ENCODE results near the gene PGGHG.
A peak's percentile ranks its signal among the peaks of the same experiment; 100 is the strongest.

Gene PGGHG

DNA sequence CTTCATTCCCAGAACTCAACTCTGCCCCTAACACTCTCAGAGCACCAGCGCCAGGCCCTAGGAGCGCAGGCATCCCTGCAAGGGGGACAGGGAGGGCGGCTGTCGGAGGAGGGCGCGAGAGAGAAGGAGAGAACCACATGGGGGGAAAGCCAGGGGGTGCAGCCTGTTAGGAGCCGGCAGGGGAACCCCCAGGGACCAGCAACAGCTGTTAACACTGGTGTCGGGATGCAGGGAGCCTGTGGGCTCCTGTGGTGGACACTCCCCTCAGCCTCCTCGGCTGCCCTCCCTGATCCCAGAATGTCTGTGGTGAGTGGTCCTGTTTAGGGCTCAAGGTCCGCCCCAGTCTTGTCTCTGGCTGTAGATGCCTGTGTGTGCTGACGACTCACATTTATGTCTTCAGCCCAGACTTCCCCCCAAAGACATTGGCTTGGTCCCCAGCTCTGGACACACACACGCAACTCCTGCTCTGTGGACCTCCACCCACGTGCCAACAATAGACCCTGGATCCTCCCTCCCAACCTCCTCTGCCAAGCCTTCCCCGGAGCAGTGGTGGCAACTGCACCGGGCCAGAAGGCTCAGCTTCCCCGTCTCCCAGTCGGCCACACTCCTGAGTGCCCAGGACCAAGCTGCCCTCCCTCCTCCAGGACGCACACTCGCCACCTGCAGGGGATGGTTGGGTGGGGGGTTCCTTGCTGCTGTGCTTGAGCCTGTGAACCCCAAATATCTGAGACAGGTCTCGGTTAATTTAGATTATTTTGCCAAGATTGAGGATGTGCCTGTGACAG, 11.2 kb downstream of the PGGHG start:
- H3K36me3 ChIP-seq (ENCODE audit: low read depth) = no peaks in the 10 kb centered on the region
- DNase-seq (ENCODE audit: low spot score) = peak; percentile 38
- H3K4me1 ChIP-seq (ENCODE audit: insufficient read depth, poor library complexity, severe bottlenecking) = no peaks in the 10 kb centered on the region
- H3K27ac ChIP-seq (ENCODE audit: poor library complexity, severe bottlenecking) = no peak overlapping the region
- no peak overlapping the region for H3K4me3 ChIP-seq (ENCODE audit: severe bottlenecking)
- ATAC-seq (ENCODE audit: low read depth) = peak; percentile 23; the same call in 2 of the 3 replicates
- TF ChIP-seq, protein P1, sequence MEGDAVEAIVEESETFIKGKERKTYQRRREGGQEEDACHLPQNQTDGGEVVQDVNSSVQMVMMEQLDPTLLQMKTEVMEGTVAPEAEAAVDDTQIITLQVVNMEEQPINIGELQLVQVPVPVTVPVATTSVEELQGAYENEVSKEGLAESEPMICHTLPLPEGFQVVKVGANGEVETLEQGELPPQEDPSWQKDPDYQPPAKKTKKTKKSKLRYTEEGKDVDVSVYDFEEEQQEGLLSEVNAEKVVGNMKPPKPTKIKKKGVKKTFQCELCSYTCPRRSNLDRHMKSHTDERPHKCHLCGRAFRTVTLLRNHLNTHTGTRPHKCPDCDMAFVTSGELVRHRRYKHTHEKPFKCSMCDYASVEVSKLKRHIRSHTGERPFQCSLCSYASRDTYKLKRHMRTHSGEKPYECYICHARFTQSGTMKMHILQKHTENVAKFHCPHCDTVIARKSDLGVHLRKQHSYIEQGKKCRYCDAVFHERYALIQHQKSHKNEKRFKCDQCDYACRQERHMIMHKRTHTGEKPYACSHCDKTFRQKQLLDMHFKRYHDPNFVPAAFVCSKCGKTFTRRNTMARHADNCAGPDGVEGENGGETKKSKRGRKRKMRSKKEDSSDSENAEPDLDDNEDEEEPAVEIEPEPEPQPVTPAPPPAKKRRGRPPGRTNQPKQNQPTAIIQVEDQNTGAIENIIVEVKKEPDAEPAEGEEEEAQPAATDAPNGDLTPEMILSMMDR (IDR thresholded peaks at IDR 0.05; ENCODE audit: poor library complexity, severe bottlenecking) = no peak
- peaks cover 7% of the 10 kb centered on the region for H3K27me3 ChIP-seq (ENCODE audit: insufficient read depth, poor library complexity, severe bottlenecking)
- H3K9me3 ChIP-seq (ENCODE audit: severe bottlenecking) = no peaks in the 10 kb centered on the region

DNA sequence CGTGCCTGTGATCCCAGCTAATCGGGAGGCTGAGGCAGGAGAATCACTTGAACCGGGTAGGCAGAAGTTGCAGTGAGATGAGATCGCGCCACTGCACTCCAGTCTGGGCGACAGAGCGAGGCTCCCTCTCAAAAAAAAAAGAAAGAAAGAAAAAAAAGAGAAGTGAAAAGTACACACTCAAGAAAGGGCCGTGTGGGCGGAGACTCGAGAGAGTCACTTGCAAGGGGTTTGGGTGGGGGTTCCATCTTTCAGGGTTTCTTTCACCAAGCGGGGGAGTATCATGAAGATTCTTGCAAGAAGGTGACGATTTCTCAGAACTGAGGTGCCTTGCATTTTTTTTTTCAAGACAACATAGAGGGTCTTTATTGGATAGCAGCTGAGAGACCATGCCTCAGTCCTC, 14.4 kb downstream of the PGGHG start:
- Histone ChIP-seq H3K27me3 (ENCODE audit: insufficient read depth, poor library complexity, severe bottlenecking) (peaks cover 7% of the 10 kb centered on the region), H3K4me3 (ENCODE audit: severe bottlenecking) (no peak overlapping the region), H3K4me1 (ENCODE audit: insufficient read depth, poor library complexity, severe bottlenecking) (no peaks in the 10 kb centered on the region), H3K36me3 (ENCODE audit: low read depth) (no peaks in the 10 kb centered on the region), H3K27ac (ENCODE audit: poor library complexity, severe bottlenecking) (no peak overlapping the region), H3K9me3 (ENCODE audit: severe bottlenecking) (no peaks in the 10 kb centered on the region)
- TF ChIP-seq, protein P1 (IDR thresholded peaks at IDR 0.05; ENCODE audit: poor library complexity, severe bottlenecking) = no peak
- ATAC-seq (ENCODE audit: low read depth) = no peak
- no peak for DNase-seq (ENCODE audit: low spot score)

DNA sequence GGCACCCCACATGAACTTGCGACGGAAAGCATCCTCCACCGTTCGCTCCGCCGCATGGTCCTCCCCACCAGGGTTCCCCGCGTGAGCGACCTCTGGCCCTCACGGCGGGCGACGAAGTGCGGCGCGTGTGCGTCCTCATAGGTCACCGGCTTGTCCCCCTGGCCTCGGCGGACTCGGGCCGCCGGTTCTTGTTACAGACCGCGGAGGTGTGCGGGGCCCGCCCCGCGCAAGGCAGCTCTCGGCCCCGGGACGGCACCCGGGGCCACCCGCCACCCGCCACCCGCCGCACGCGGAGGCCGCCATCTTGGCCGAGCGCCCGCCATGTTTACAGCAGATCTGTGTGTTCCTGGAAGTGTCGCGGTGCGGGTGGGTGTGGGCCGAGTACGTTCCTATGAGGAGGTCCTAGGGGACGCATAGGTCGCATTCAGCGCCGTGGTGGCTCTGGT, 15.2 kb downstream of the PGGHG start:
- no peak overlapping the region for H3K4me3 ChIP-seq (ENCODE audit: severe bottlenecking)
- ATAC-seq (ENCODE audit: low read depth) = no peak
- H3K36me3 ChIP-seq (ENCODE audit: low read depth) = no peaks in the 10 kb centered on the region; the same call in 1 of the 2 replicates
- TF ChIP-seq, protein P1 (IDR thresholded peaks at IDR 0.05; ENCODE audit: poor library complexity, severe bottlenecking) = no peak
- H3K27me3 ChIP-seq (ENCODE audit: insufficient read depth, poor library complexity, severe bottlenecking) = peaks cover 7% of the 10 kb centered on the region
- no peak overlapping the region for H3K27ac ChIP-seq (ENCODE audit: poor library complexity, severe bottlenecking)
- peaks cover 2% of the 10 kb centered on the region for H3K4me1 ChIP-seq (ENCODE audit: insufficient read depth, poor library complexity, severe bottlenecking)
- H3K9me3 ChIP-seq (ENCODE audit: severe bottlenecking) = no peaks in the 10 kb centered on the region
- no peak for DNase-seq (ENCODE audit: low spot score)

DNA sequence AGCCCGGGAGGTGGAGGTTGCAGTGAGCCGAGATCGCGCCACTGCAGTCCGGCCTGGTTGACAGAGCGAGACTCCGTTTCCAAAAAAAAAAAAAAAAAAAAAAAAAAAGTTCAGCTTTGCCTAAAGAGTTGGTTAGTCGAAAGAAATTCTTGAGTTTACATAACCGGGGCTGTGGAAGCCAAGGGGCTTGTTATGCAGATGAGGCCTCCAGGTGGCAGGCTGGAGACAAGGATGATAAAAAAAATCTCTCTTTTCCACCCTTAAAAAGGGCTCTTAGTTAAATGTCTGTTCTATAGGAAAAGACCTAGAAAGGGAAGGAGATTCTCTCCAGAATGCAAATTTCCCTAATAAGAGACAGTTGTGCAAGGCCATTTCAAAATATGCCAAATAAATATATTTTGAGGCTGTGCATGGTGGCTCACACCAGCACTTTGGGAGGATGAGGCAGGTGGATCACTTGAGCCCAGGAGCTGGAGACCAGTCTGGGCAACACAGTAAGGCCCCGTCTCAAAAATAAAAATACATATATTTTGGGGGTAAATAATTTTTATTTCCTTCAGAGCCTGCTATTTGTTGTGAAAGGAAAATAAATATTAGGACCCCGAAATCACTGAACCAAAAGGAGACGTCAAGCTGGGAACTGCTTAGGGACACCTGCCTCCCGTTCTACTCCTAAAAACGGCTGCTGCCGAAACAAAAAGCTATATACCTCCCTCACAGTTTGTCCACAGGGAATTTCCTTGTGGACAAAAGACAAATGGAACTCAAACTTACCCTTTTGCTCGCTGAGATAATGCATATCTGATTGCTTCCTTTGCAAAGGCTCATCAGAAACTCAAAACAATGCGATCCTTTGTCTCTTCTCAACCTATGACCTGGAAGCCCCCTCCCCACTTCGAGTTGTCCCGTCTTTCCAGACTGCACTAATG, 16.3 kb downstream of the PGGHG start:
- ATAC-seq (ENCODE audit: low read depth) = 0 out of 3 replicates have a peak, but pooled peaks have one; percentile 19
- H3K9me3 ChIP-seq (ENCODE audit: severe bottlenecking) = no peaks in the 10 kb centered on the region
- peaks cover under 1% of the 10 kb centered on the region for H3K27me3 ChIP-seq (ENCODE audit: insufficient read depth, poor library complexity, severe bottlenecking)
- peaks cover 7% of the 10 kb centered on the region for H3K4me1 ChIP-seq (ENCODE audit: insufficient read depth, poor library complexity, severe bottlenecking)
- H3K36me3 ChIP-seq (ENCODE audit: low read depth) = peaks cover 4% of the 10 kb centered on the region
- no peak overlapping the region for H3K27ac ChIP-seq (ENCODE audit: poor library complexity, severe bottlenecking)
- H3K4me3 ChIP-seq (ENCODE audit: severe bottlenecking) = no peak overlapping the region
- TF ChIP-seq, protein P1 (IDR thresholded peaks at IDR 0.05; ENCODE audit: poor library complexity, severe bottlenecking) = peak; percentile 77
- DNase-seq (ENCODE audit: low spot score) = no peak

Data from RWPE2 (cell line).